ENCODE measurements around the gene CNBD2.
"Not testable (repeated sequence)": the region's sequence is repeated elsewhere in the genome, so short reads cannot be mapped to it uniquely, and the experiment has no call there.

CNBD2 gene

DNA sequence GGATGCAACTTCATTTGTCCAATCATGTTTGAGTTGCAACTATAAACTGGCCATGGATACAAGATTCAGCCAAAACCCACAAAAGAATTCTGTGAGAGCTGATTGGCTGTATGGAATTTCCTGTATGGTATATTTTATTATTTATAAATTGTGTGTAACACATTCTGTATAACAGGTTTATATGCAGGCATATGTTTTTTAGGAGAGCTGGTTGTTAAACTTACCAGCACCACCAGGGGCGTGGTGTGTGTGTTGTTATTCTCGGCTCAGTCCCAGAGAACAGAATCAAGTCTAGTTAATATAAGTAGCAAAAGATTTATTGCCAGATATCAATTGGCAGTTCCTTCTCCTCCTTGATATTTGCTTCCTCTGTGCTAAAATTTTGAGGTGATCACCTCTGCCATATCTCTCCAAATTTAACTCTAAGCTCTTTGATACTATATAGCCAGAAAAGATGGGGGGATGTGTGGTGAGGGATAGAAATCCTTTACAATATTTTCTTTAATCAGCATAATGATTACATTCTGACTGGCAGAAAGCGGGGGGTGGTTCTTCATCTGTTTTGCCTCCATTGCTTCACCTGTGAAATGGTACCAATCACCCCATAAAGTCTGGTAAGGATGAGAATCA is 22.9 kb downstream of the CNBD2 start:
- Mint-ChIP-seq H3K4me3 (no peak overlapping the region), H3K27me3 (peaks cover 5% of the 10 kb centered on the region), H3K27ac (no peak overlapping the region), H3K36me3 (ENCODE audit: low read depth) (no peaks in the 10 kb centered on the region), H3K4me1 (ENCODE audit: low read depth) (peaks cover 5% of the 10 kb centered on the region), H3K9me3 (no peaks in the 10 kb centered on the region)

DNA sequence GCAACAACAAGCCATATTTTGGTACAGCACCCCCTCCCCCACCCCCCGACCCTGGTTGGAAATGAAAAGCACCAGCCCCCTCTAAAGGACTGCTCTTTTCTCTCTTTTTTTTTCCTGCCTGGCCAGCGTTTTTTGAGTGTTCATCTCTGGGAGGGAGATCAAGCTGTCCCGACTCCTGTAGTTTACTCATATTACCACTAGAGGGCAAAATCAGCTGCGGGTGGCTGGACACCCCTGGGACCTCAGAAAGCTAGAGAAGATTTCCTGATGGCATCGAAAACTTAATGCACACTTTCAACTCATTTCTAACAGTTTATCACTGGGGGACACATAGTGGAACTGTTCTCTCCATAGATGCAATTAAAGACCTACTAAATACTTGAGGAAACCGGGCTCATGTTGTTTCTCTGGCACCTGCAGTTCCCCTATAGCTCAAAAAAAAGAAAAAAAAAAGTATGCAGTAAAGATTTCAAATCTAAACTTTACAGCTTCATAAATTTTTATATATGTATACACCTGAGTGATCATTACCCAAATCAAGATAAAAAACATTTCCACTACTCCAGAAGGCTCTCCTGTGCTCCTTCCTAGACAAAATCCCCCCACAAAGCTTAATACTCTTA is 24.4 kb downstream of the CNBD2 start:
- no peaks in the 10 kb centered on the region for H3K36me3 Mint-ChIP-seq (ENCODE audit: low read depth)
- H3K4me3 Mint-ChIP-seq = no peak overlapping the region
- H3K27me3 Mint-ChIP-seq = peaks cover 5% of the 10 kb centered on the region
- H3K27ac Mint-ChIP-seq = no peak overlapping the region
- H3K9me3 Mint-ChIP-seq = no peaks in the 10 kb centered on the region
- peaks cover 5% of the 10 kb centered on the region for H3K4me1 Mint-ChIP-seq (ENCODE audit: low read depth)

DNA sequence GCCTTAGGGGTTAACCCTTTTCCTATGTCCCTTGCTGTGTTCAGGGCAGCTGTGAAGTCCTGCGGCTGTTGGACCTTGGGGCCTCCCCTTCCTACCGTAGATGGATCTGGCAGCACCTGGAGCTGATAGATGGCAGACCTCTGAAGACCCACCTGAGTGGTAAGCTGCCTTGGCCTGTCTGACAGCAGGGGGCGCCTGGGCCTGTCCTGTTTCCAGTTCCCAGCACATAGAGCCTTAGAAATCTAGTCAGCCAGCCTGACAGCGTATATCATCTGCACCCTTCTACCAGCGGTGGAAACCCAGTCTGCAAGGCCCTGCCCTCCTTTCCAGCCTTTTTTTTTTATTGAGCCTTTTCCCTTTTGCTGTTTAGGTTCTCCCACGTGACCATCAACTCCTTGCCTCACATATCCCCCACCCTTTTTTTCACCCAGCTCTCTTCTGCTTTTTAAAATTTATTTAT is 26.6 kb downstream of the CNBD2 start:
- Mint-ChIP-seq H3K4me3 (no peak overlapping the region), H3K27me3 (peaks cover 5% of the 10 kb centered on the region), H3K4me1 (ENCODE audit: low read depth) (peaks cover 5% of the 10 kb centered on the region), H3K9me3 (no peaks in the 10 kb centered on the region), H3K36me3 (ENCODE audit: low read depth) (no peaks in the 10 kb centered on the region), H3K27ac (no peak overlapping the region)

DNA sequence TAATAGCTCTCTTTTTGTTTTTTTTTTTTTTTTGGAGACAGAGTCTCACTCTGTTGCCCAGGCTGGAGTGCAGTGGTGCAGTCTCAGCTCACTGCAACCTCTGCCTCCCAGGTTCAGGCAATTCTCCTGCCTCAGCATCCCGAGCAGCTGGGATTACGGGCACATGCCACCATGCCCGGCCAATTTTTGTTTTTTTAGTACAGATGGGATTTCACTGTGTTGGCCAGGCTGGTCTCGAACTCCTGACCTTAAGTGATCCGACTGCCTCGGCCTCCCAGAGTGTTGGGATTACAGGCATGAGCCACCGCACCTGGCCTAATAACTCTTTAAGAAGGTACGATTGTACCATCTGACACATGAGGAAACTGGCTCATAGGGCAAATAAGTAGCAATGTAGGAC is 28.1 kb downstream of the CNBD2 start:
- not testable (repeated sequence) for H3K27ac Mint-ChIP-seq; H3K36me3 Mint-ChIP-seq (ENCODE audit: low read depth); H3K4me1 Mint-ChIP-seq (ENCODE audit: low read depth); H3K27me3 Mint-ChIP-seq; H3K9me3 Mint-ChIP-seq; H3K4me3 Mint-ChIP-seq

DNA sequence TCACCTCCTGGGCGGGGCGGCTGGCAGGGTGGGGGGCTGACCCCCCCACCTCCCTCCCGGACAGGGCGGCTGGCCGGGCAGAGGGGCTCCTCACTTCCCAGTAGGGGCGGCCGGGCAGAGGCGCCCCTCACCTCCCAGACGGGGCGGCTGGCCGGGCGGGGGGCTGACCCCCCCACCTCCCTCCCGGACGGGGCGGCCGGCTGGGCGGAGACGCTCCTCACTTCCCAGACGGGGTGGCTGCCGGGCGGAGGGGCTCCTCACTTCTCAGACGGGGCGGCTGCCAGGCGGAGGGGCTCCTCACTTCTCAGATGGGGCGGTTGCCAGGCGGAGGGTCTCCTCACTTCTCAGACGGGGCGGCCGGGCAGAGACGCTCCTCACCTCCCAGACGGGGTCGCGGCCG is 32.9 kb downstream of the CNBD2 start:
- not testable (repeated sequence) for H3K4me1 Mint-ChIP-seq (ENCODE audit: low read depth); H3K27ac Mint-ChIP-seq; H3K36me3 Mint-ChIP-seq (ENCODE audit: low read depth); H3K9me3 Mint-ChIP-seq; H3K4me3 Mint-ChIP-seq
- H3K27me3 Mint-ChIP-seq = peaks cover 18% of the 10 kb centered on the region

DNA sequence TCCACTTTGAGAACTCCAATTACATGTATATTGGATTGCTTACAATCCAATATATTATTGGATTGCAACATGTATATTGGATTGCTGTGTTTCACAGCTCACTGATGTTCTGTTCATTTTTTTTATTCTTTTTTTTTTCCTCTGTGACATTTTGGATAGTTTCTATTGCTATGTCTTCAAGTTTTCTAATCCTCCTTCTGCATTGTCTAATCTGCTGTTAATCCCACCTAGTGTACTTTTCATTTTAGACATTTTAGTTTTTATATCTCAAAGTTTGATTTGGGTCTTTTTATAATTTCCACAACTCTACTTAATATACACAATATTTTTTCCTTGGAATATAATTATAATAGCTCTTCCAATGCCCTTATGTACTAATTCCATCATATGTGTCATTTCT is 34.5 kb downstream of the CNBD2 start:
- no peak overlapping the region for H3K4me3 Mint-ChIP-seq

DNA sequence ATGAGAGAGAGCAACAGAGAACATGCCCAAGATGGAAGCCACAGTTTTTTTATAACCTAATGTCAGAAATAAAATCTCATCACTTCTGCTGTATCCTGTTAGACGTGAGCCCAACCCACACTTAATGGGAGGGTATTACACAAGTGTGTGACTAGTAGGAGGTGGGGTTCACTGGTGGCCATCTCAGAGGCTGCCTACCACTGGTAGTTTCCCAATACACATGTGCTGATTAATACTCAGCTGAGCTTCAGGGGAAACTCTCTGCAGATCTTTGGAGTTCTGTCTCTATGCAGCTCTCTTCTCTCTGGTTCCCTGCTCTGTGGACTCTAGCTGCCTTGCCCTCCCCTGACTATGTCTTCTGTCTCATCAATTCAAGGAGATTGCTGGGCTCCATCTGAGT is 35.7 kb downstream of the CNBD2 start:
- Mint-ChIP-seq H3K36me3 (ENCODE audit: low read depth) (peaks cover 8% of the 10 kb centered on the region), H3K4me3 (no peak overlapping the region), H3K9me3 (peaks cover 9% of the 10 kb centered on the region), H3K27ac (no peak overlapping the region), H3K4me1 (ENCODE audit: low read depth) (no peaks in the 10 kb centered on the region), H3K27me3 (peaks cover 18% of the 10 kb centered on the region)

More for the DNA sequence above, 34.5 kb downstream of the CNBD2 start:
- Mint-ChIP-seq H3K27ac (no peak overlapping the region), H3K27me3 (peaks cover 18% of the 10 kb centered on the region), H3K4me1 (ENCODE audit: low read depth) (no peaks in the 10 kb centered on the region), H3K9me3 (peaks cover 9% of the 10 kb centered on the region), H3K36me3 (ENCODE audit: low read depth) (peaks cover 8% of the 10 kb centered on the region)

DNA sequence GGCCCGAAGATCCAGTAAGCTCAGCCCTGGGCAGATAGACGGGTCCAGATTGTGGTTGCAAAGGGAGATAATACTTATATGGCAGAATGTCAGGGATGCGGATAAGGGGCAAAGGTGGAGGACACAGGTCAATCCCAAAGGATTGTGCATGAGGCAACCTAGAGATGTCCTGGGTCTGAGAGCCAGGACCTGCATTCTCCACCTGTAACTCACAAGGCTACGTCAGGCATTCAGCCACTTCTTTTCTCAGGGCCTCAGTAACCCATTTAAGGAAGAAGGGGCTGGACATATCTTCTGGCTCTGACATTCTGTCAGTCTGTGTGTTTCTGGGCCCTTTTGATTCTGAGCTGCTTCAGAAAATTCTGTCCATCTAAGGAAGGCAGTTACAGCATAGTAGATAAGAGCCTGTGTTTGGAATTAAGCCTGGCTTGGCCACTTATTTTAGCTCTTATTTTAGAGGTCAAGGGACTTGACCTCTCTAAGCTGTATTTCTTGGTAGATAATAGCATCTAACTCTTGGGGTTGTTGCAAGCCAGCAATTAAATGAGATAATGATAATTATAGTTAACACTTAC is 40.2 kb downstream of the CNBD2 start:
- H3K27ac Mint-ChIP-seq = no peak overlapping the region
- no peak overlapping the region for H3K4me3 Mint-ChIP-seq
- H3K9me3 Mint-ChIP-seq = no peaks in the 10 kb centered on the region
- H3K4me1 Mint-ChIP-seq (ENCODE audit: low read depth) = no peaks in the 10 kb centered on the region
- peaks cover 8% of the 10 kb centered on the region for H3K27me3 Mint-ChIP-seq
- no peaks in the 10 kb centered on the region for H3K36me3 Mint-ChIP-seq (ENCODE audit: low read depth)

DNA sequence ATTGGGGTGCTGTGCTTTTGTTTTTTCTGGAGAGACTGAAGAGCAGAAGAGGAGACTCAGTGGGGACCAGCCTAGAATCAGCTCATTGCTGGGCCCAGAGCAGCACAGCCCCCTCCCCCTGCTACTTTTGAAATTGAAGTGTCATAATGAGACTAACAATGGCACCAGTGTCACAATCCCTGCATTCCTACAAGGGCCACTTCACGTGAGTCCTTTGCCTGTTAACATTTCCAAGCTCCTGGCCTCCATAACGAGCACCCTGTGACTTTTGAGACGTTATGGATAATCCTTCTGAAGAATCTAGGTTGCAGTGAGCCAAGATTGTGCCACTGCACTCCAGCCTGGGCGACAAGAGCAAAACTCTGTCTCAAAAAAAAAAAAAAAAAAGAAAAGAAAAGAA is 41.7 kb downstream of the CNBD2 start:
- Mint-ChIP-seq H3K36me3 (ENCODE audit: low read depth) (no peaks in the 10 kb centered on the region), H3K27me3 (no peaks in the 10 kb centered on the region), H3K27ac (no peak overlapping the region), H3K4me3 (no peak overlapping the region), H3K4me1 (ENCODE audit: low read depth) (no peaks in the 10 kb centered on the region), H3K9me3 (no peaks in the 10 kb centered on the region)

DNA sequence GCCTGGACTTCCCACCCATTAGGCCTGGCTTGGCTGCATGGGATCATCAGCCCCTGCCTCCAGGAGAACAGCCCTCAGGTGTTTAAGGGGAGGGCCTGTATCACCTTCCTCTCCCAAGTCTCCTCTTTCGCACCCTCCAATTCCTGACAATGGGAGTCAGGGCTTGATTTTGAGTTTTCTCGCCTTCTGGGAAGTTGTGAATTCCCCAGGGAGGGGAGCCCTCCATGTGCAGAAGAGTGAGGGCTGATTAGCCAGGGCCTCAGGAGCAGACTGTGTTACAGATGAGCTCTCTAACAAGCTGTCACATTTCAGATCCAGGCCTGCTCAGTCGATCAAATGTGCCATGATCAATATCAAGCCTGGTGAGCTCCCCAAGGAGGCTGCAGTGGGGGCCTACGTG is 42.4 kb downstream of the CNBD2 start:
- Mint-ChIP-seq H3K9me3 (no peaks in the 10 kb centered on the region), H3K4me3 (no peak overlapping the region), H3K27ac (no peak overlapping the region), H3K4me1 (ENCODE audit: low read depth) (no peaks in the 10 kb centered on the region), H3K36me3 (ENCODE audit: low read depth) (no peaks in the 10 kb centered on the region), H3K27me3 (no peaks in the 10 kb centered on the region)

DNA sequence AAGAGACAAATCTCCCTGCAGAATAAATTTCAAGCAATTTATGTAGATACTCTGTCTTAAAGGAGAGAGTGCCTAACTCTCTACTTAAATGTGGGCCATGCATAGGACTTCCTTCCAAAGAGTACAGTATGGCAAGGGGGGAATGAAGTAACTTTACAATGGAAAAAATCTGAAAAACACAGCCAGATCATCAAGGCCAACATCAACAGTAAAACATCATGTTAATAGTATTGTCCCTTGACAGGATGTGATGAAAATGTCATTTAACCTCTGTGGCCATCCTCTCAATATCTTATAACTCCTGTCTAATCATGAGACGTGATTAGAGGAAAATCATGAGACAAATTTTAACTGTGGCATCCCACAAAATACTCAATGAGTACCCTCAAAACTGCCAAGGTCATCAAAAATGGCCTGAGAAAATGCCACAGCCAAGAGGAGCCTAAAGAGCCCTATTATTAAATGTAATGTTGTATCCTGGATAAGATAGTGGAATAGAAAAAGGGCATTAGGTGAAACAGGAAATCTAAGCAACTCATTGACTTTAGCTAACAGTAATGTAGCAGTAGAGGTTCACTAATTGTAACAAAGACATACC is 47.5 kb downstream of the CNBD2 start:
- Mint-ChIP-seq H3K36me3 (ENCODE audit: low read depth) (no peaks in the 10 kb centered on the region), H3K9me3 (no peaks in the 10 kb centered on the region)

DNA sequence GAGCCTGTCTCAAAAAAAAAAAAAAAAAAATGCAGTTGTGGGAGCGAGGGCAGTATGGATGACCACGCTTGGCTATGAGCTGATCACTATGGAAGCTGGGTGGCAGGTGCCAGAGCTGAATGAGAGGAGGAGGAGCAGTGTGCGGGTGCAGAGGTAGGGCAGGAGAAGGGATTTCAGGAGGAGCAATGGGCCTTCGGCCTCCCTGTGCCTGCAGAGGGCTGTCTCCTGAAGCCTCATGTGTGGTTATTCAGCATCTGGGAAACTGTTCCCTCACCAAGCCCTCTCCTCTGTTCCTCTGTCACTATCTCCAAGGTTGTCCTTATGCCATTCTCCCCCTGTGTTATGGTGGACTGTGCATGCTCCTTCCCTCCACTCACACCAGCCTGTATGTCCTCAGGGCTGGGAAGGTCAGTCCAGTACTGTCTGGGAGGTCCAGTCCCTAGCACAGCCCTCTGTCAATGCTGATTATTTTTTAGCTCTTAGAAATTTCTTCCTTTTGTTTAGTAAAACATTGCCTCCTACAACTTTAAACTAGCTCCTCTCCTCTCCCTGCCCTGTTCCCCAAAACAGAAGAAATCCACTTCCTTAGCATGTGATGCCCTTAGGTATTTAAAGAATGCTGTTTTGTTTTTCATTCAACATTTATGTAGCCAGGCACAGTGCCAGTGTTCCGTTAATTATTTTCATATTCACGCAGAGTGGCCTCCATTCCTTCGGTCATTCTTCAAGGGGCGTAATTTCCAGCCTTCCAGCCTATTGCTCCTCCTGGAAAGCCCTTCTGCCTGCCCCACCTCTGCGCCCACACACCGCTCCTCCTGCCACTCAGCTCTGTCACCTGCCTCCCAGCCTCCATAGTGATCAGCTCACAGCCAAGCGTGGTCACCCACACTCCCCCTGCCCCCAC is 48.9 kb downstream of the CNBD2 start:
- H3K27me3 Mint-ChIP-seq = no peaks in the 10 kb centered on the region
- H3K4me3 Mint-ChIP-seq = no peak overlapping the region
- H3K36me3 Mint-ChIP-seq (ENCODE audit: low read depth) = no peaks in the 10 kb centered on the region
- no peak overlapping the region for H3K27ac Mint-ChIP-seq
- no peaks in the 10 kb centered on the region for H3K4me1 Mint-ChIP-seq (ENCODE audit: low read depth)
- H3K9me3 Mint-ChIP-seq = no peaks in the 10 kb centered on the region

More for the DNA sequence above, 47.5 kb downstream of the CNBD2 start:
- H3K27ac Mint-ChIP-seq = no peak overlapping the region
- no peak overlapping the region for H3K4me3 Mint-ChIP-seq
- no peaks in the 10 kb centered on the region for H3K27me3 Mint-ChIP-seq
- H3K4me1 Mint-ChIP-seq (ENCODE audit: low read depth) = no peaks in the 10 kb centered on the region

DNA sequence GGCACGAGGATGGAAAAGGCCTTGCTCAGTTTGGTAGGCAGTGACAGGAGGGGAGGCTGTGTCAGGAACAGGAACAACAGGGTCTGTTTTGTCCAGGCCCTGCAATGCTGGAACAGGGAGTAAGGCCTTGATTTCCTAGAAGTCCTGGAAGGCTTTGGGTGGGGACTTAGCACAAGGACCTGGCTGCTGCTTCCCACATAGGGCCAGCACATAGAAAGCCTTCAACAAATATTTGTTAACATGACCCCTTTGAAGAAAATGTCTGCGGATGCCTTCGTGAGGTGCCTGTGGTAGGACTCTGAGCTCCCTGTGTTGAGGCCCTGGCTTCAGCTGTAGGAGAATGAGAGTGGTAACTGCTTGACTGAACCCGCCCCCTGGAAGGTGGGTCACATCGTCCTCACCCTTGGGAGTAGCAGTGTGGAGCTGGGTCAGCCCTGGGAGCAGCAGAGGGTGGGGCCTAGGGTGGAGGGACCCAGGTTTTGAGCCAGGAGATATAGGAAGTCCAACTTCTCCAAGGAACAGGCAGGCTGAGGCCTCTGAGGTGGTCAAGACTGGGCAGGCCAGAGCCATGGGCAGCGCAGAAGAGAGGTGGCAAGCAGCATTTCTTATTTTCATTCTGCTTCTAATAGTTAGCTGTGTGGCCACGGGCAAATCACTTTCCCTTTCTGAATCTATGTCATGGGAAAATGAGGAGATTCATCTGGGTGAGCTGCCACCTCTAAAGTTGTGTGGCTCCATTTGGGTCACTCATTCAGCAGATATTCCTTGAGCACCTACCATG is 50.0 kb downstream of the CNBD2 start:
- Mint-ChIP-seq H3K4me1 (ENCODE audit: low read depth) (no peaks in the 10 kb centered on the region), H3K27me3 (no peaks in the 10 kb centered on the region)

DNA sequence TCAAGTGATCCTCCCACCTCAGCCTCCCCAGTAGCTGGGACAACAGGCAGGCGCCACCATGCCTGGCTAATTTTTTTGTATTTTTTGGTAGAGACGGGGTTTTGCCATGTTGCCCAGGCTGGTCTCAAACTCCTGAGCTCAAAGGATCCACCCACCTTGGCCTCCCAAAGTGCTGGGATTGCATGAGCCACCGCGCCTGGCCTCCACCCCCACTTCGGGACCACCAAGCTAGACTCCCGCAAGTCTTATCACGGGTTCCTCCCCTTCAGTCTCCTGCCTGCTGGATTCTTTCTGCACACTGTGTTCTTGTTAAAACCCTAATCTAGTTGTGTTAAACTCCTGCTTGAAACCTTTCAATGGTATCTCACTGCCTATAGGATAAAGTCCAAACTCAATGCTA is 57.7 kb downstream of the CNBD2 start:
- H3K9me3 Mint-ChIP-seq; H3K36me3 Mint-ChIP-seq (ENCODE audit: low read depth); H3K4me1 Mint-ChIP-seq (ENCODE audit: low read depth); H3K27me3 Mint-ChIP-seq; H3K27ac Mint-ChIP-seq; H3K4me3 Mint-ChIP-seq: not testable (repeated sequence)

More for the DNA sequence above, 50.0 kb downstream of the CNBD2 start:
- Mint-ChIP-seq H3K9me3 (no peaks in the 10 kb centered on the region), H3K4me3 (no peak overlapping the region), H3K36me3 (ENCODE audit: low read depth) (no peaks in the 10 kb centered on the region), H3K27ac (no peak overlapping the region)

Data from stimulated activated naive CD8-positive, alpha-beta T cell treated with anti-CD3 and anti-CD28 coated beads, Interleukin-15, Interleukin-2, amounts not matched to agents 100 ng/mL and 50 ng/mL, for 24 hours (primary cell).